ENCODE measurements around the gene BEGAIN.

GRCh38 chr14:100528962-100529560 is 58.2 kb downstream of the BEGAIN start:
- no peak for TF ChIP-seq CTCF (IDR thresholded peaks at IDR 0.05; ENCODE audit: poor library complexity, severe bottlenecking)
- TF ChIP-seq POLR2AphosphoS5 (IDR thresholded peaks at IDR 0.05), result no peak
- no peak for TF ChIP-seq EP300 (conservative IDR thresholded peaks at IDR 0.05; ENCODE audit: poor library complexity, severe bottlenecking)
- no peak for TF ChIP-seq SMC3 (conservative IDR thresholded peaks at IDR 0.05; ENCODE audit: poor library complexity)
- TF ChIP-seq RAD21 (conservative IDR thresholded peaks at IDR 0.05), result no peak
- no peak for TF ChIP-seq TAF1 (IDR thresholded peaks at IDR 0.05; ENCODE audit: low read depth)
- TF ChIP-seq EZH2 (IDR thresholded peaks at IDR 0.05; ENCODE audit: borderline replicate concordance, insufficient read depth, low read length, poor library complexity, severe bottlenecking), result no peak
